Stomach (tissue), 4 donors: ENCODE results near the gene CORO7.

Experiments
- EP300 ChIP-seq: sonication (generic); formaldehyde crosslinking; IDR thresholded peaks from one replicate; pipeline ENCODE4 v1.6.1; 2017; ENCODE audit warnings: antibody characterized with exemption
- POLR2A ChIP-seq, 4 donors: fragments of 450-650 bp; IDR thresholded peaks; one replicate each; pipeline ENCODE4 v1.6.1; 2016; ENCODE audit warnings: antibody characterized with exemption in 4 of 4, control low read depth in 2 of 4, mild to moderate bottlenecking in 1 of 4, moderate library complexity in 1 of 4
- POLR2AphosphoS5 ChIP-seq, 3 donors: sonication (generic); formaldehyde crosslinking; IDR thresholded peaks; one replicate each; pipeline ENCODE4 v1.6.1; 2016; ENCODE audit warnings: antibody characterized with exemption in 3 of 3
- TF ChIP-seq, protein P1 (sequence below), 7 experiments: fragments of 450-650 bp in 4 of 7; fragments of 200-600 bp in 3 of 7; sonication (generic) in 3 of 7; IDR thresholded peaks; one replicate each; pipeline ENCODE4 v1.5.1; 2016 to 2019; ENCODE audit warnings: antibody characterized with exemption in 7 of 7, control low read depth in 2 of 7, mild to moderate bottlenecking in 1 of 7

DNA sequence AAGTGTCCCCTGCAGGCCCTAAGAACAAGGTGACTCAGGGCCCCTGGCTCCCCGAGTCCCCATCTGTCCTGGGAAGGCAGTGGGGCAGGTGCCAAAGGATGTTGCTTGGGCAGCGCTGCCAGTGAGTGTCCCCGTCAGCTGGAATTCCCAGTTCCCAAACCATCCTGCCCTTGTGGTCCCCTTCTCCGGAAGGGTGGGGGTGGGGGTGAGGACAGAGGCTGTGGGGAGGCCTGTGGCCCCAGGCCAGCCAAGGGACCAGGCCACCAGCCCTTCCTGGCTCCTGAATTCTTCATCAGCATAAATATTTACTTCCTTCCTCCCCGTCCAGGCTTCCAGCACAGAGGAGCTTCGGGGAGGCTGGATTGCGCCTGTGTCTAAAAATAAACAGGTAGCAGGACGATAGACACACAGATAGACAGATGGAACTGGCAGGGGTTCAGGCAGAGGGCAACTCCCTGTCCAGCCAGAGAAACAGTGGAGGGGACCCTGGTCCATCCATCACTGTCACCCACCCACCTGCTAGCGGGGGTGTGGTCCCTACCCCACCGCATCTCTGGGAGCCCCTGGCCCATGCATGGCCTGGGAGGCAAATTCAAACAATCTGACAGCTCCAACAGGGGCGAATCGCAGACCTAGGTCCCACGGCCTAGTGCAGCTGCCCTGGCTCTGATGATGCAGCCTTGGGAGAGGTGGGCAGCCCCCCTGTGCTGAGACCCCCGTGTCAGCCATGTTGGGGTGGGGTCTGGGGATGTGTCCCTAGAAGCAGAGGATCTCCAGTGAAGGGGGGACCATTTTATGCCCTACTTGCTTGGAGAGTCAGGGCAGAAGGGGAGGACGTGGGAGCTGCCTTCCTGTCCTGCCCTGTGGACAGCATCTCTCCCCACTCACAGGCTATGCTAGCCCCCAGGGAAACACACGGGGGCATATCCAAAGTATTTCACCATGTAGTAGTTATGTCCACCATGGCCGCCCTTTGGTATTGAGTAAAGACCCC lies 87.3 kb downstream of the CORO7 start:
- TF ChIP-seq POLR2A (IDR thresholded peaks at IDR 0.05) (no peak), POLR2AphosphoS5 (IDR thresholded peaks at IDR 0.05) (peak in 2 of 3 donors; percentile 11 to 21), EP300 (no peak)
- TF ChIP-seq, protein P1, sequence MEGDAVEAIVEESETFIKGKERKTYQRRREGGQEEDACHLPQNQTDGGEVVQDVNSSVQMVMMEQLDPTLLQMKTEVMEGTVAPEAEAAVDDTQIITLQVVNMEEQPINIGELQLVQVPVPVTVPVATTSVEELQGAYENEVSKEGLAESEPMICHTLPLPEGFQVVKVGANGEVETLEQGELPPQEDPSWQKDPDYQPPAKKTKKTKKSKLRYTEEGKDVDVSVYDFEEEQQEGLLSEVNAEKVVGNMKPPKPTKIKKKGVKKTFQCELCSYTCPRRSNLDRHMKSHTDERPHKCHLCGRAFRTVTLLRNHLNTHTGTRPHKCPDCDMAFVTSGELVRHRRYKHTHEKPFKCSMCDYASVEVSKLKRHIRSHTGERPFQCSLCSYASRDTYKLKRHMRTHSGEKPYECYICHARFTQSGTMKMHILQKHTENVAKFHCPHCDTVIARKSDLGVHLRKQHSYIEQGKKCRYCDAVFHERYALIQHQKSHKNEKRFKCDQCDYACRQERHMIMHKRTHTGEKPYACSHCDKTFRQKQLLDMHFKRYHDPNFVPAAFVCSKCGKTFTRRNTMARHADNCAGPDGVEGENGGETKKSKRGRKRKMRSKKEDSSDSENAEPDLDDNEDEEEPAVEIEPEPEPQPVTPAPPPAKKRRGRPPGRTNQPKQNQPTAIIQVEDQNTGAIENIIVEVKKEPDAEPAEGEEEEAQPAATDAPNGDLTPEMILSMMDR (IDR thresholded peaks at IDR 0.05): no peak
